Astrocyte (in vitro differentiated cells and primary cell): ENCODE data around the gene HNMT.

Experiments used
- CTCF ChIP-seq: IDR thresholded peaks from 2 replicates; pipeline ENCODE4 v1.5.1; 2011; ENCODE audit warnings: low read depth, mild to moderate bottlenecking, inconsistent platforms, low read length, moderate library complexity; ENCODE audit not compliant: insufficient read depth
- EZH2 ChIP-seq: IDR thresholded peaks from 2 replicates; pipeline ENCODE4 v1.6.1; 2012; ENCODE audit warnings: mild to moderate bottlenecking, low read length, inconsistent platforms; ENCODE audit not compliant: insufficient read depth

DNA sequence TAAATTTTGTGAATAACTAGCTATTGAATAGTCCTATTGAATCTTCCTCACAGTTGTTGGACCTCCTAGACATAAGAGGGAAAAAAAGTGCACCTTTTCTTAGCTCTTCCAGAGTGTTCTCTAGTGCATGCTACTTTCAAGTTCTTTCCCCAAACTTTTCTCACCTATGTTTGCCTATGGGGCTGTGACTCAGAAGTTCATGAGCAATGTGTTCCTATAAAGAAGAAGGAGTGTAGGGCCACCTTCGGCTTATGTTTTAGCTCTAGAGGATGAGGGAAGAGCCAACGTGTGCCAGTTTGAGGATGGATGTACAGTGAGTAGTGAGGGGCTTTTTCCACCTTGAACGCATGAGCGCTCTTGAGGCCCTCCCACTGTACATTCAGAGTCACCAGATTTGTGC is 27.0 kb upstream of the HNMT start:
- TF ChIP-seq CTCF (no peak), EZH2 (no peak)
